Measurements from ENCODE around the gene GNB1L. TPM values are rescaled to one million over a fixed set of nuclear protein-coding genes. Genes with fewer than 3 reads are reported as not detected.

The GNB1L gene
- total and polyA plus RNA-seq, 9 of the 15 experiments (the other 6 are each of a cell fraction or from before 2014, with no cell fraction given): 0.56 to 50.5 (median 10.2) TPM

- TF ChIP-seq SETDB1 (IDR thresholded peaks at IDR 0.05; ENCODE audit: low read length) (peak; percentile 23), DDX20 (tag; IDR thresholded peaks at IDR 0.05; ENCODE audit: low read depth) (no peak), GTF2A2 (tag; IDR thresholded peaks at IDR 0.05) (peak; percentile 67; the same call in 1 of the 2 replicates), TEAD1 (CRISPR knock-in tag; IDR thresholded peaks at IDR 0.05) (0 out of 4 replicates have a peak, but pooled peaks of 1 of the 2 experiments have one; percentile 29), THAP12 (CRISPR knock-in tag; IDR thresholded peaks at IDR 0.05) (0 out of 2 replicates have a peak, but pooled peaks have one; percentile 31), NR4A1 (CRISPR knock-in tag; IDR thresholded peaks at IDR 0.05) (no peak), NR4A1 (tag; IDR thresholded peaks at IDR 0.05) (peak; percentile 34; the same call in 1 of the 2 replicates), IFI16 (CRISPR knock-in tag; IDR thresholded peaks at IDR 0.05) (0 out of 2 replicates have a peak, but pooled peaks have one; percentile 34), MAZ (CRISPR knock-in tag; conservative IDR thresholded peaks at IDR 0.05 in 1 of 2, IDR thresholded peaks at IDR 0.05 in 1 of 2) (peak in 1 of 2 experiments; percentile 24; a peak in 1 of 4 replicates), ZNF830 (CRISPR knock-in tag; IDR thresholded peaks at IDR 0.05) (0 out of 2 replicates have a peak, but pooled peaks have one; percentile 45), CHCHD3 (CRISPR knock-in tag; IDR thresholded peaks at IDR 0.05) (0 out of 2 replicates have a peak, but pooled peaks have one; percentile 1), WHSC1 (IDR thresholded peaks at IDR 0.05; ENCODE audit: low read length) (peak; percentile 89), KDM2B (CRISPR knock-in tag; IDR thresholded peaks at IDR 0.05) (peak; percentile 11; the same call in 1 of the 2 replicates), MLX (CRISPR knock-in tag; conservative IDR thresholded peaks at IDR 0.05) (peak in 1 of 2 experiments; percentile 70; a peak in 1 of 4 replicates), TSC22D4 (tag; IDR thresholded peaks at IDR 0.05) (peak; percentile 66; the same call in 1 of the 2 replicates)
Measured at GRCh38 chr22:19774628-19775027, 80.0 kb downstream of the GNB1L start (continued).
